Activated CD8-positive, alpha-beta memory T cell treated with anti-CD3 and anti-CD28 coated beads, Interleukin-2, amount 50 U/mL, for 1 hour (primary cell): Measurements from ENCODE around the gene CD58.
"Not testable (repeated sequence)": the region's sequence is repeated elsewhere in the genome, so short reads cannot be mapped to it uniquely, and the experiment has no call there.

Experiments used
- DNase-seq: peaks from one replicate; pipeline ENCODE4 v3.0.0-alpha.2; 2020; ENCODE audit errors: extremely low read depth

Gene CD58

GRCh38 chr1:116593401-116593800 lies 22.6 kb upstream of the CD58 start:
- DNase-seq: not testable (repeated sequence)

- DNase-seq: not testable (repeated sequence)
Observed at GRCh38 chr1:116591951-116592605, 21.3 kb upstream of the CD58 start.

GRCh38 chr1:116591006-116591950 lies 20.5 kb upstream of the CD58 start:
- not testable (repeated sequence) for DNase-seq

GRCh38 chr1:116590359-116591005 lies 19.7 kb upstream of the CD58 start:
- not testable (repeated sequence) for DNase-seq

DNA sequence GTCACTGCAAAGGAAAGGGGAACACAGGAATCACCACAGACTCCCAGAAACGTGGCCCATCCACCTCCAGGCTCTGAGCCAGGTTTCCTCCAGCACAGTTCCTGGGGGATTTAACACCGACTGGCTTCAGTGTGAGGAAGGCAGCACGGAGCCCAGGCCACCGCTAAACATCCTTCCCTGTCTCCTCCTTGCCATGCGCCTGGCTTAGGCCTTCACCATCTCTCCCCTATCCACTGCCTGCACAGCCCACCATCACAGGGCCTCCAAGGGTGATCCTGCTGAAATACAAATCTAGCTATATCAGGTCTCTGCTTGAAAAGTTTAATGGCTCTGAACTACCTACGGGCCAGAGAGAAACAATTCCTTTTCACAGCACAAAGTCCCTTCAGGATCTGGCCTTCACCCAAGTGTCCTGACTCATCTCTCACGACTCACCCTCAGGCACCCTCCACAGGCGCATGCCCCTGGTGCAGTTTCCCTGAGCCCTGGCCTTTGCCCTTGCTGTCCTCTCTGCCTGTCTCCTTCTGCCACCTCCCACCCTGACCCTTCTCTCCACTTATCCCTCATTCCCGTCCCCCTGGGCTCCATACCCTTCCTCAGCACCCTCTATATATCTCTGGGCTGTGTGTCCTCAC lies 18.4 kb upstream of the CD58 start:
- not testable (repeated sequence) for DNase-seq

- no peak for DNase-seq
Observed at GRCh38 chr1:116587501-116588227, 16.8 kb upstream of the CD58 start.

- DNase-seq: no peak
Observed at GRCh38 chr1:116586741-116587143, 15.9 kb upstream of the CD58 start.

GRCh38 chr1:116585886-116586285 lies 15.1 kb upstream of the CD58 start:
- DNase-seq: no peak

DNA sequence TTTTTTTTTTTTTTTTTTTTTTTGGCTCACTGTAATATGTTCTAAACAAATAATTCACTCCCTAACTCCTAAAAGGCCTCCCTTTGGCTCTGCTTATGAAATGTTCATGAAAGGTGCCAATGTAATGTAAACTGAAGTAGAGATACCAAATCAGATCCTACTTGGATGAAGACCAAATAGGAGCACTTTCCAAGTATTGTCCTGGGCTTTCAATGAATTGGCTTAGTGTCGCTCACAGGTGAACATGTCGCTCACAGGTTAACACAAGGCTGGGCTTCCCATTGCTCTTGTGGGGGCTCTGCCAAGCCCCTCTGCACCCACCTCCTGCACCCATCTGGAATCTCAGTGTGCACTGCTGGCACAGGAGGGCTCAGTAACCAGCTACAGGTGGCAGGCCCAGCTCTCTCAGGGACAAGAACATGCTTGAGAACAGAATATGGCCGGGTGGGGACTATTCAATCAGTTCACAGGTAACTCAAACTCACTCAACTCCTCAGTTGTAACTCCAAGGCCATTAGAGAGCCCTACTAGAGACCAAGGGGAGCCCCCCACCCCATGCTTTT lies 10.6 kb upstream of the CD58 start:
- no peak for DNase-seq

- DNase-seq: no peak
Observed at GRCh38 chr1:116580446-116581322, 9.9 kb upstream of the CD58 start.

GRCh38 chr1:116579259-116579875 lies 8.5 kb upstream of the CD58 start:
- no peak for DNase-seq

DNA sequence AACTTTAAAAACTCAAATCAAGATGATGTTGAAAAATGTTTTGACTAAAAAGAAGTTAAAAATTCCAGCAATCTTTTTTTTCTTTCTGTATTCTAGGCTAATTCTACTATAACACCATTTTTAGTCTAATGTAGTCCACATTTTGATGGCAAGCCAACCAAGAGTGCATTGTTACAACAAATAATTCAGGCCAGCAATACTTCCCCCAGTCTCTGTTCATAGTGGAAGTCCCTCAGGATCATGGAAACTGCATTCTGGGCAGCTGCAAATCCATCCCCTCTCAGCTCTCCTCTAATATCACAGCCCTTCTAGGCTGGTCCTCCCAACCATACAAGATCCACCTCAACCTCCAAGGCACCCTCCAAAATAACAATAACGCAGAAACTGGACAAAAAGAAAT lies 7.8 kb upstream of the CD58 start:
- no peak for DNase-seq

GRCh38 chr1:116577759-116578314 lies 7.0 kb upstream of the CD58 start:
- DNase-seq: no peak

- no peak for DNase-seq
Observed at GRCh38 chr1:116574581-116575291, 3.9 kb upstream of the CD58 start.

DNA sequence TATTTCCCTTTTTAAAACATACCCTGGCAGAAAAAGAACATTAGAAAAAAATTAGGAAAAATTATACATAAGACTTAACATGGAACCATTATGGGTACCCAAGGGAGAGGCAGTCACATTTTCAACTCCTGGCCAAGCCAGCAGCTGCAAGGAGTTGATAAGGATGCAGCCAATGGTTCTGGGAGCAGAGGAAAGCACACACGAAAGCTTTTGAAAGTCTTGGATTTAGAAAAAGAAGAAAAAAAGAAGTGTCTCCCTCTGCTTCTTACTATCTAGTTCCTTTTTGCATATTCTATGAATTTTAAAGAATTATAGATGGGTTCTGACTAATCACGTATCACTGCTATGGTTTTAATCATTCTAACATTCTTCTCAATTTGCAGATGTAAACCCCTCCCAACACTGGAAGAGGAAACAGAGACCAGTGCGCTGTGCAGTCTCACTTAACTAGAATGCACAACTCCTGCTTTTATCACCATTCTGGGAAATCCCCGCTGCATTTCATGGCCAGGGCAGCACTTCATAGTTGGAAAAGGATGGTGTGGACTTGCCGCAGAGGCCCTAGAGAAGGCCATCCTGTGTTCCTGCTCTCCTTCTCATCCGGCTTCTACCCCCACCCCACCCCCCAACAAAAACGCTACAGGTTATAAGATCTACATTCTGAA lies 2.7 kb upstream of the CD58 start:
- DNase-seq: no peak

DNA sequence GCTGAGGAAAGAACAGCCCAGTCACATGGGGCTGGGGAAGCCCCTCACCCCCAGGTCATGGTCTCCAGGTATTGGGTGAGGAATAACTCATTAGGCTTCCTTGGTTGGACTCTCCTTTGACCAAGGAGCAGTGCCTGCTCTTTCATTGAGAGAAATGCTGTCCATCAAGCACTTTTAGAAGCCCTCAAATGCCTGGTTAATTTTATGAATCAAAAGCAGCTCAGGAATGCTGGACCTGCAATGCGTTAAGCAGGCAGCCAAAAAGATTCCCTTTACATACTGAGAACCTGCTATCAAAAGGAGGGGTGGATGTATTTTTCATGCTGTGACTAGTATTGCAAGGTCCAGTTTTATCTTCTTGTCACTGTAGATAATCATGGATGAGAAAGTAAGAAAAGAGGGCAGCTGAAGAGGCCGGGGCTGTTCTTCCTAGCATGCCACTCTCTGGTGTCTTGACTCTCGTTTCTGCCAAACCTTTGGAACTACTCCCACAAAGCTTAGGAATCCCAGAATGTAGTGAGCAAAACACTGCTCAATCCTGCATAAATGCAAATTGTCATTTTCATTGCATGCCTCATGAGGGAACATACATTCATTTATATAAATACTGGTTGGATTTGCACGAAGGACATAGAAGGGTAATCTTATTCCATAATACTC lies 2.1 kb upstream of the CD58 start:
- DNase-seq: no peak

DNA sequence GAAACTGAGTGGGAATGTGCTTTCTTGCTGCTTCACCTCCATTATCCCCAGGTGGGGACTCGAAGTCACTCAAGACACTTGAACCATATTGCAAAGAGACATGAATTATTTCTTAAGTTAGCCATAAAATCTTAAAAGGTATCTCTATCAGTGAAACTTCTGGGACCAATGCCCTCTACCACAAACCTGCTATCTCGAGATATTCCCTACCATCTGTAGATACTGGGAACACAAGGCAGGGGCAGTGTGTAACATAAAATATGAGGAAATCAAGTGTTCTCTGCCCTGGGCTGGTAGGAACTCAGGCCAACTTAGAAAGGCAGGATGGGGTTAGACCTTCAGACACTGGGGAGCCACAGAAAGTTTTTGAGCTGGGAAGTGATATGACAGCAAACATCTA lies 1.3 kb upstream of the CD58 start:
- no peak for DNase-seq
